K562 (cell line): Measurements from ENCODE around the gene CCDC28A. TPM values are rescaled to one million over a fixed set of nuclear protein-coding genes. Genes with fewer than 3 reads are reported as not detected.

ENCODE experiments used
- ARID1B ChIP-seq: fragments of 450-650 bp; IDR thresholded peaks from 2 replicates; pipeline ENCODE4 v1.6.1; 2016; ENCODE audit warnings: antibody characterized with exemption, mild to moderate bottlenecking, inconsistent platforms
- ARNT ChIP-seq, 2 experiments: fragments of 450-650 bp; IDR thresholded peaks; 2 replicates each; pipeline ENCODE4 v1.6.1; 2016; ENCODE audit warnings: mild to moderate bottlenecking in 1 of 2
- CCNT2 ChIP-seq: IDR thresholded peaks from 2 replicates; pipeline ENCODE4 v1.6.1; 2011; ENCODE audit warnings: borderline replicate concordance, low read depth, mild to moderate bottlenecking, moderate library complexity, mixed read lengths, low read length; ENCODE audit not compliant: insufficient read length; ENCODE audit errors: extremely low read depth
- CTCF ChIP-seq, 3 experiments: IDR thresholded peaks in 2 of 3; conservative IDR thresholded peaks in 1 of 3; 2 replicates each; pipeline ENCODE4 v1.5.1; 2011 to 2012; ENCODE audit warnings: low read length in 3 of 3, mild to moderate bottlenecking in 3 of 3, control low read depth in 2 of 3, improper control_type of control experiment in 1 of 3, inconsistent platforms in 1 of 3, low read depth in 1 of 3, mixed read lengths in 1 of 3, moderate library complexity in 1 of 3; ENCODE audit not compliant: insufficient read depth in 2 of 3
- ELK1 ChIP-seq: sonication (generic); formaldehyde crosslinking; IDR thresholded peaks from 2 replicates; pipeline ENCODE4 v1.8.1; 2022; ENCODE audit warnings: missing genetic modification reagents
- ETS1 ChIP-seq: conservative IDR thresholded peaks from 2 replicates; pipeline ENCODE4 v1.6.1; 2011; ENCODE audit warnings: low read depth, mild to moderate bottlenecking, low read length; ENCODE audit not compliant: control insufficient read depth
- HOXB6 ChIP-seq: fragments of 250-450 bp; sonication (Bioruptor Pico); IDR thresholded peaks from 2 replicates; pipeline ENCODE4 v1.5.1; 2022; ENCODE audit warnings: mild to moderate bottlenecking, borderline replicate concordance
- MITF ChIP-seq: IDR thresholded peaks from 2 replicates; pipeline ENCODE4 v1.6.1; 2014; ENCODE audit warnings: antibody characterized with exemption
- MYBL2 ChIP-seq, 2 experiments: fragments of 450-650 bp in 1 of 2; sonication (generic) in 1 of 2; formaldehyde crosslinking in 1 of 2; IDR thresholded peaks; 2 replicates each; pipeline versions ENCODE4 v1.6.1 to v1.8.1; 2017 to 2022; ENCODE audit warnings: borderline replicate concordance in 1 of 2, inconsistent platforms in 1 of 2, low read depth in 1 of 2, mild to moderate bottlenecking in 1 of 2, missing genetic modification reagents in 1 of 2, moderate library complexity in 1 of 2
- PHB ChIP-seq: fragments of 250-450 bp; sonication (Bioruptor Pico); IDR thresholded peaks from 2 replicates; pipeline ENCODE4 v1.5.0; 2021
- PTBP1 ChIP-seq: fragments of 200-400 bp; formaldehyde crosslinking; IDR thresholded peaks from 2 replicates; pipeline ENCODE4 v1.6.1; 2017; ENCODE audit warnings: low read depth, low read length
- RBM15 ChIP-seq: fragments of 200-400 bp; formaldehyde crosslinking; IDR thresholded peaks from 2 replicates; pipeline ENCODE4 v1.6.1; 2018; ENCODE audit warnings: mild to moderate bottlenecking, low read length, moderate library complexity; ENCODE audit not compliant: insufficient read depth
- RBM39 ChIP-seq: fragments of 200-400 bp; formaldehyde crosslinking; optimal IDR thresholded peaks from 2 replicates; pipeline ENCODE3; 2018; ENCODE audit warnings: low read depth, low read length
- SMARCA5 ChIP-seq: fragments of 450-650 bp; IDR thresholded peaks from 2 replicates; pipeline ENCODE4 v1.6.1; 2016
- TAF1 ChIP-seq: IDR thresholded peaks from 2 replicates; pipeline ENCODE4 v1.6.1; 2011; ENCODE audit warnings: mild to moderate bottlenecking, low read length, moderate library complexity; ENCODE audit not compliant: insufficient read depth, control insufficient read depth, severe bottlenecking; ENCODE audit errors: extremely low read depth
- TEAD2 ChIP-seq: fragments of 450-650 bp; IDR thresholded peaks from 2 replicates; pipeline ENCODE4 v1.6.1; 2016; ENCODE audit warnings: missing genetic modification characterization, control low read depth, missing compliant biosample characterization
- U2AF1 ChIP-seq: fragments of 200-400 bp; formaldehyde crosslinking; optimal IDR thresholded peaks from 2 replicates; pipeline ENCODE3; 2017; ENCODE audit warnings: mild to moderate bottlenecking, low read depth, low read length, moderate library complexity
- ZFPM2 ChIP-seq: fragments of 250-450 bp; sonication (Bioruptor Pico); IDR thresholded peaks from 2 replicates; pipeline ENCODE4 v1.5.1; 2022; ENCODE audit warnings: mild to moderate bottlenecking
- ZNF507 ChIP-seq: conservative IDR thresholded peaks from 2 replicates; pipeline ENCODE4 v1.6.1; 2017; ENCODE audit warnings: missing genetic modification characterization, missing compliant biosample characterization
- ZNF79 ChIP-seq: fragments of 250-450 bp; sonication (Bioruptor Pico); IDR thresholded peaks from 2 replicates; pipeline ENCODE4 v1.4.0; 2020; ENCODE audit warnings: low read depth, mild to moderate bottlenecking, moderate library complexity
- polyA plus RNA-seq, 8 experiments: library from polyadenylated mRNA; depleted of rRNA in 4 of 8; stranded (reverse) in 5 of 8; unstranded in 3 of 8; fragments of >200 nt; fragmentation: Nextera tagmentation in 2 of 8; fragmentation: Illumina TruSeq in 1 of 8; extraction: Ambion mirVana in 2 of 8; extraction: Trizol in 1 of 8; gene quantifications; 2 replicates each; pipeline versions ENCODE4 v1.2.1 to v1.2.3, GENCODE V29; 2011 to 2014; ENCODE audit warnings: inconsistent platforms in 1 of 8, missing spikeins in 1 of 8
- total RNA-seq, 7 experiments: library from RNA; depleted of rRNA in 6 of 7; stranded (reverse); fragments of >200 nt in 6 of 7; fragmentation: Illumina TruSeq in 2 of 7; extraction: Trizol in 2 of 7; gene quantifications; 2 replicates each; pipeline versions ENCODE4 v1.2.1 to v1.2.3, GENCODE V29; 2011 to 2021; ENCODE audit warnings: low replicate concordance in 1 of 7

CCDC28A gene
- total and polyA plus RNA-seq, 9 of the 15 experiments (the other 6 are each of a cell fraction or from before 2014, with no cell fraction given): 12.6 to 35.5 (median 19.1) TPM

- TF ChIP-seq TAF1 (peak; percentile 42), ARNT (IDR thresholded peaks at IDR 0.05) (no peak; a peak in 1 of 4 replicates), CTCF (IDR thresholded peaks at IDR 0.05 in 2 of 3, conservative IDR thresholded peaks at IDR 0.05 in 1 of 3; ENCODE audit: insufficient read depth in 2 of 3, low read depth in 1 of 3, low read length in 3 of 3) (no peak), ZNF79 (CRISPR knock-in tag) (no peak), SMARCA5 (no peak), U2AF1 (no peak), HOXB6 (CRISPR knock-in tag) (no peak), PHB (CRISPR knock-in tag) (no peak), PTBP1 (no peak), ZFPM2 (CRISPR knock-in tag) (no peak), MITF (no peak), ARID1B (no peak), CCNT2 (no peak), RBM15 (no peak), MYBL2 (IDR thresholded peaks at IDR 0.05; ENCODE audit: low read depth) (no peak), MYBL2 (CRISPR knock-in tag; IDR thresholded peaks at IDR 0.05; ENCODE audit: borderline replicate concordance) (no peak), RBM39 (no peak), ZNF507 (no peak), ETS1 (peak; percentile 66), ELK1 (CRISPR knock-in tag) (no peak), TEAD2 (no peak)
Observed at GRCh38 chr6:138773177-138774091, at the start of gene CCDC28A (continued).
